NCI-H1930 (cell line): ENCODE data around the gene KRT72.
"Not testable (repeated sequence)": the region's sequence is repeated elsewhere in the genome, so short reads cannot be mapped to it uniquely, and the experiment has no call there.

Experiments used
- DNase-seq, 2 experiments: peaks; one replicate each; lab custom pipeline; 2025; lab: John Stamatoyannopoulos, UW

Gene KRT72

DNA sequence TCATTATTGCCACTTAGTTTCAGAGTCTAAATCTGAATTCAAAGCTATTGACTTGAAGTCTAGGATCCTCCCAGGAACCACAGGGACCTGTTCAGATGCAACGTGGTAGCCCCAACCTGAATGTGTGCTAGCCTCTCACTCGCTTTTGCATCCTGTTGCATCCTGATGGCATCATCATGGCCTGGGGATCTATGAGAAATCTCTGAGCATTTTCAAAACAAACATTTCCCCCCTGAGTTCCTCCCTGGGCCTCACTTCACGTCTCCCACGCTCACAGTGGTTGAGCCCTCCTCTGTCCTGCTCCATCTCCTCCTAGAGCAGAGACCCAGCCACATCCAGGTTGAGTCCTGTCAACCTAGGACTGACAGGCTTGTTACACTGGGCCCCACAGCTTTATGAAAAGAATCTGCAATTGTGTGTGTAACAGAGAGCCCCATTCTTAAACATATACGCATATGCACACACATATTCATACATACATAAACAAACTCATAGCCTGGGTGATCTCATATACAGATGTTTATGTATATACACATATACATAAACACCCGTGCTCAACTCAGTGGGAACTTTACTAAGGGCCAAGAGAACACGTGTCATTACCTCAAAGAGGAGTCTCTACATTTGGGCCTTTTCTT is 5.4 kb upstream of the KRT72 start:
- DNase-seq, result no peak

DNA sequence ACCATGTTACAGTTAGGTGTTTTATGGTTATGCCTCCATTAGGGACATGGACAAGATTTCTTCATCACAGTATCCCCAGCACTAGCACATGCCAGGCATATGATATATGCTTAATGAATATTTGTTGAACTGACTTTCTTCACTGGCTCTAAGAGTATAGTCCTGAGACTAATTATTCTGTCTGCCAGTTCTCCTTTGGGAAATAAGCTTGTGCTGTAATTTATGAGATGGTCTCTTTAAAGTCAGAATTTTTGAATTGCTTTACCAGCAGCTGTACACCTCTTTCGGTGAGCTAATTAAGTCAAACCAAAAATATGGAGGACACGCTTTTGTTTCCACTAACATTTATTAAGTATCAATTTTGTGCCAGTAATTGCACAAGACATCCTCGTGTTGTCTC is 4.8 kb upstream of the KRT72 start:
- no peak for DNase-seq

DNA sequence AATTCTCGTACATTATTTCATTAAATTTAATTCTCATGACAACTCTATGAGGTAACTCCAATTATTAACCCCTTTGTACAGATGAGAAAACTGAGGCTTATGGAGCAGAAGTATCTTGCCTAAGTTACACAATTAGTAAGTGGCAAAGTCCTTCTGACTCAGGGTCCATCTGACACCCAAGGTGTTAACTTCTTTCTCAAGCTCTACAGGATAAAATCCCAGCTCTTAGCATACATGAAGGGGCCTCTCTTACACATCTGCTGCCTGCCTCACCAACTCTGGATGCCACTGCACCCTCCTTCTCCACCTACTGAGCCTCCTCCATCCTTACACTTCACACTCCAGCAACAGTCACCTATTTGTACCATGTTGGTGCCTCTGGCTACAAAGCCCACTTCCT is 4.3 kb upstream of the KRT72 start:
- no peak for DNase-seq

DNA sequence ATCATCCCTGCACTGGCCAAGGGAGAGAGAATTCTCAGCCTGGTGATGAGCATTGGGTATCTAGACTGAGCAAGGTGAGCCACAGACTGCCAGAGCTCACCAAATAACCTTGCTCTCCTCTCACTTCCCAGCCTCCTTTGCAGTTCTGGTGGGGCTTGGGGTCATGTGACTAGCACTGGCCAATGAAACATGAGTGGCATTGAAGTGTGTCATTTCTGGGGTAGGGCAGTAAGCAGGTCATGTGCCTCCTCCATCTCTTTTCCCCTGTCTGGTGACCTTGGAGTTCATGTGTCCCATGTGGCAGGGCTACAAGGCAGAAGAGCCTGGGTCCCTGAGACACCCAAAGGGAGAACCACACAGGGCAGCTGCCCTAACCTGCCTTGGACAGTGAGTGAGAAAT is 3.6 kb upstream of the KRT72 start:
- no peak for DNase-seq

DNA sequence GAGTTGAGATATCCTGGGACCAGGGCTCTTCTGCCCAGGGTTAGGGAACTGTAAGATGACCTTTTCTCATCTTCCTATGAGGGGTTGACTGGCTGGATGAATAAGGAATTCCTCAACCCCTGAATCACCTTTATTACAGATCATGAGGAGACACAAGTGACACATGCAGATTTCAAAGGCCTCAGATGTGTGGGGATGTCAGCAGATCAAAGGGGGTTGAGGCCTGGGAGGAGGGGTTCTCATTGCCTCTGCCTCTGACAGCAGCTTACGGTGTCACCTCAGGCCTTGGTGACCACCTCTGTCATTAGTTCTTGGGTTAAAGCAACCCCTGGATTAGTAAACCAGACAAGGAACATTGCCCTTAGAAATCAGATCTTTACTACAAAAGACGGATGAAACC is 2.1 kb upstream of the KRT72 start:
- DNase-seq, result no peak

DNA sequence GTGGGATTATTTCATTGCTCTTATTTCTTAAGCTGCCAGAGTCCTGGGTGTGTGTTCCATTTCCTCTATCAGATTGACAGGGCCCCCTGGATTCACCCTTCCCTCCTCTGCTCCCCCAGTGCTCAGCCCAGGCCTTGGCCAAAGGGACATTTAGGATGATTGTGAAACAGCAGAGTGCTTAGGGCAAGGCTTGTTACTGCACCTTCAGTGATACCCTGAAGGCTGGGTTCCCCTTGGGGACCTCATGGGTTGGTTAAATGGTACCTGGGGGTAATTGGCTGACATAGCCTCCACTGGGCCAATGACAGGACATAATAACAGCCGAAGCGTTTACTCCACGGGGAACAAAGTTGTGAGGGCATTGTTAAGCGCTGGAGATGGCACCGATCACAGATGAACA is 1.3 kb upstream of the KRT72 start:
- DNase-seq, result no peak

DNA sequence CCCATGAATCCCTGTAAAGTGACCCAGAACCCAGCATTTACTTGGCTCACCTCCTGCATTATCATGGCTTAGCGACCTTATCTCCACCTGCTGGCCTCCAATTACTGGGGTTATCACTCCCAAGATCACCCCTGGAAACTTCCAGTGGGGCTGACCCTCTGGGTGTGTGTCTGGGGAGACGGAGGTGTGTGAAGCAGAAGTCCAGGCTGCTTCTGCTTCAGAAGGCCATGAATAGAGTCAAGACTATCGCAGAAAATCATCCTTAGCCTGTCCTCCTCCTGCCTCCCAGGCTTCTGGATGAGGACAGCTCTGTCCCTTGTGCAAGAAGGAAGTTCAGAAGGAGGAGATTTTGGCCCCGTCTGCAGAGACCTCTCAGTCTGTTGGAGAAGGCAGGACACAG is 408 bp upstream of the KRT72 start:
- no peak for DNase-seq

DNA sequence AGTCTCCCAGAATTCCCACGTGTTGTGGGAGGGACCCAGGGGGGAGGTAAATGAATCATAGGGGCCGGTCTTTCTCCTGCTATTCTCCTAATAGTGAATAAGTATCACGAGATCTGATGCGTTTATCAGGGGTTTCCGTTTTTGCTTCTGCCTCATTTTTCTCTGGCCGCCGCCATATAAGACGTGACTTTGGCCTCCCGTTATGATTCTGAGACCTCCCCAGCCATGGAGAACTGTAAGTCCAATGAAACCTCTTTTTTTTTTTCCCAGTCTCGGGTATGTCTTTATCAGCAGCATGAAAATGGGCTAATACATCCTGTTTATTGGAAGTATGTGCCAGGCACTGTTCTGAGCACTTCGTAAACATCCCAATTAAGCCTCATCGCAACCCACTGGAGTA is 788 bp downstream of the KRT72 start:
- no peak for DNase-seq

DNA sequence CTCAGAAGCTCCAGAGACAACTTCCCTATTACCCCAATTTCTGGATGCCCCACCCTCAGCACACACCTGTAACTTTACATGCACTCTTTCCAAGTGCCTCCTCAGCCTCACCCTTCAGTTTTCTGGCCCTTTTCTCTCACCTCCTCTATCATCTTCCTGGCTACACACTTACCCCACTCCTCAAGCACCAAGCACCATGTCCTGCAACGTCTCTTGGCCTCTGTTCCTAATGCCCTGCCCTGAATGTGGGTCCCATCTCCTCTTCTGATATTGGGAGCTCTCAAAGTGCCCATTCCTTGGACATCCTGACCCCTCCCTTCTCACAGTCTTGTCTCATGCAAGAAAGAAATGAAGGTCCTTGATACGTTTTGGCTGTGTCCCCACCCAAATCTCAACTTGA is 1.2 kb downstream of the KRT72 start:
- no peak for DNase-seq

DNA sequence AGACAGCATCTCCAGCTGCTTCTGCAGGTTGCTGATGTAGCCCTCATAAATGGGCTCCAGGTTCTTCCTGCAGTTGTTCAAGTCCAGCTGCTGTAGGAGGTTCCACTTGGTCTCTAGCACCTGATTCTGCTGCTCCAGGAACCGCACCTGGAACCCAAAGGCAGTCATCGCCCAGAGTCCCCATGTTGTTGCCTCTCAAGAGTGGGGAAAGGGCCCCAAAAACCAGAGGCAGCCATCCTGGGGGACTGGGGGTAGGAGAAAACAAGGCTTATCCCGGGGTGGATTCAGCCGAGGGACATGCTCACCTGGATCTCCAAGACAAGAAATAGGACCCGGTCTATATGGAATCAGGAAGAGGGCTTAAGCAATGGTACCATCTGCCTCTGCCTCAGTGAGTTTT is 2.3 kb downstream of the KRT72 start:
- no peak for DNase-seq

DNA sequence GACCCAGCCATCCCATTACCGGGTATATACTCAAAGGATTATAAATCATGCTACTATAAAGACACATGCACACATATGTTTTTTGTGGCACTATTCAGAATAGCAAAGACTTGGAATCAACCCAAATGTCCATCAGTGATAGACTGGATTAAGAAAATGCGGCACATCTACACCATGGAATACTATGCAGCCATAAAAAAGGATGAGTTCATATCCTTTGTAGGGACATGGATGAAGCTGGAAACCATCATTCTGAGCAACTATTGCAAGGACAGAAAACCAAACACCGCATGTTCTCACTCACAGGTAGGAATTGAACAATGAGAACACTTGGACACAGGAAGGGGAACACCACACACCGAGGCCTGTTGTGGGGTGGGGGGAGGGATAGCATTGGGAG is 7.0 kb downstream of the KRT72 start:
- not testable (repeated sequence) for DNase-seq

DNA sequence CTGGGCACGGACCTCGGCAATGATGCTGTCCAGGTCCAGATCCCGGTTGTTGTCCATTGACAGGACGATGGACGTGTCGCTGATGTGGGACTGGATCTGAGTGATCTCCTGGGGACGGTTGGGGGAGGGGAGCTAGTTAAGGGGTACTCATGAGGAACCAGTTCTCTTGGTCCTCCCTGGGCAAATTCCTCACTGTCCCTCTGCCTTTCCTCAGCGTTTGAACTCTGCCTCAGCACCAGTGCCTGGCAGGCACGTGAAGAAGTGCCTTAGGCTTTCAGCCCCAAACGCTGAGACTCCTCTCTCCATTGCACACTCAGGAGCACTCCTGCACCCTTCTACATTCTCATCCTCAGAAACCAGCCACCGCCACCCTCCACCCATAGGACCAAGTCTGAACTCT is 9.7 kb downstream of the KRT72 start:
- no peak for DNase-seq

DNA sequence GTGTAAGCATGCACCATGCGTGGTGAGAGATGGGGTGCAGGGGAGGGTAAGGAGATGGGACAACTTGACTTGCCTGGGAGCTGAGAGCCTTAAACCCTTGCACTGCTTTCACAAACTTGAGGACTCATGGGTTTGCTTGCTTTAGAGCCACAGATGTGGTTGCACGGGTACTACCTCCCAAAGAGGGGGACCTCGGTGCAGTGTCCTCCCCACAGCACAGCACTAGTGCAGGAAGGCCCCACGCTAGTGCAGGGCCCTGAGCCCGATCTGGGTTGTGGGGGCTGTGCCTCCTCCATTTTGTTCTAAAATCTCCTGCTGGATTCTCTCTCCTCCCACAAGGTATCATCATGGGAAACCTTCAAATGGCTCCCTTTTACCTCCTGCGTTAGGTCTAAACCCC is 11.2 kb downstream of the KRT72 start:
- no peak for DNase-seq

DNA sequence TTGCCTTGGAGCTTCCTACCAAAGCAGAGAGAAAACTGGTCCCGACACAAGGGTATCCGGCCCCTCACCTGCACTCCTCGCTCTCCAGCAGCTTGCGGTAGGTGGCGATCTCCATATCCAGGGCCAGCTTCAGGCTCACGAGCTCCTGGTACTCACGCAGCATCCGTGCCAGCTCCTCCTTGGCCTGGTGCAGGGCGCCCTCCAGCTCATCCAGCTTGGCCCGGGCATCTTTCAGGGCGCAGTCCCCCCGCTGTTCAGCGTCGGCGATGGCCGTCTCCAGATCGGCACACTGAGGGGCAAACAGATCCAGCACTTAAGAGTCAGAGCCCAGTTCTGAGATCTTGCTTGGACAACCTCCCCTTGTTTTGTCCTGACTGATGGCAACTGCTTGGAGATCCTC is 13.7 kb downstream of the KRT72 start:
- DNase-seq, result no peak

DNA sequence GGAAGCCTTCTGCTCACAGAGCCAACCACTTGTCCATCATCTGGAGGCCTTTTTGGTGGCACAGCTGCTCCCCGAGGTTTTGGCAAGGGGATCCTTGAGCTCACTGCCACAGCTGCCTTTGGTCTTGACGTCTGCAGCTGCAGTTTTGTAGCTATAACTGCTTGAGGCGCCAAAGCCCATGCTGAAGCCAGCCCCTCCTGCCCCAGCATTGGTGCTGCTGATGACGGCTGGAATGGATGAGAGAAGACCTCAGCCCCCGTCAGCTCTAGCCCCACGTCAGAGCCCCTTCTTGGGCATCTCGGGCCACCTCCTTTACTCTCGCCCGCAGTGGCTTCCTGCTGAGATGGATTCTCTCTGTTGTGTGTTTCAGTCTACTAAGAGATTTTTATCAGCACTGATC is 15.3 kb downstream of the KRT72 start:
- DNase-seq, result no peak

DNA sequence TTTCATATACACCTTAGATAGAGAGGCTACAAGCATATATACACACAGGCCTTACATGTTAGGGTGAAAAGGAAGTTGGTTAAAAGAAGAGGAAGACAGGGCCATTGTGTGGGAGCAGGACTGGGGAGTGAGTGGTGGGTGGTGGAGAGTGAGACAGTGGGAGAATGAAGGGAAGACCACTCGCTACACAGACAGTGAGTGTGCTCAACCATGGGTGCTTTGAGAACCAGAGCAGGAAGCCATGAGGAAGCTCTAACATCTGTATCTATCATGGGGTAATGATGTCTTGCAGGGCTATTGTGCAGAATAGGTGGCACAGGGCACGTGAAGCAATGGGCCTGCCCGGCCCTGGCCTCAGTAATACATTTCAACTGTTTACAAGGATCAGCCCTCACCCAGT is 16.2 kb downstream of the KRT72 start:
- DNase-seq, result no peak

DNA sequence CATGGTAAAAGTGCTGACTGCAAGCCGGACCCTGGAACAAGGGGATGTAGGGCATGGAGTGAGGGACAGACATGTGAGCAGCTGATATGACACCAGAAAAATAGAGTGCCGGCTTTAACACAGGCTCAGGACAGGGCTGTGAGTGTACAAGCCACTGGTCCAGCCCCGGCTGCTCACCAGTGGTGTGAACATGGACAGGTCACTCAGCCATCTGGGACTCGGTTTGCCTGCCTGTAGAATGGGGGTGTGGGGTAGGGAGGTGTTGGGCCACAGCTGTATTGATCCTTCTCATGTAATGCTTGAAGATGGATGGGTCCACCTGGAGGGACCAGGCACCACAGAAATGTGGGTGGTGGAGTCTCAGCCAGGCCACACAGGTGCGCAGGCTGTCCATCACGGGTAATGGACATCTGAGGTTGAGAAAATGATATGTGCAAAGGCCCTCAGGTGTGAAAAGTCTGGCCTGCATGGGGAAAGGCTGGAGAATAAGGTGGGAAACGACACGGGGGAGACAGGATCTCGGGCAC is 17.0 kb downstream of the KRT72 start:
- DNase-seq, result no peak

DNA sequence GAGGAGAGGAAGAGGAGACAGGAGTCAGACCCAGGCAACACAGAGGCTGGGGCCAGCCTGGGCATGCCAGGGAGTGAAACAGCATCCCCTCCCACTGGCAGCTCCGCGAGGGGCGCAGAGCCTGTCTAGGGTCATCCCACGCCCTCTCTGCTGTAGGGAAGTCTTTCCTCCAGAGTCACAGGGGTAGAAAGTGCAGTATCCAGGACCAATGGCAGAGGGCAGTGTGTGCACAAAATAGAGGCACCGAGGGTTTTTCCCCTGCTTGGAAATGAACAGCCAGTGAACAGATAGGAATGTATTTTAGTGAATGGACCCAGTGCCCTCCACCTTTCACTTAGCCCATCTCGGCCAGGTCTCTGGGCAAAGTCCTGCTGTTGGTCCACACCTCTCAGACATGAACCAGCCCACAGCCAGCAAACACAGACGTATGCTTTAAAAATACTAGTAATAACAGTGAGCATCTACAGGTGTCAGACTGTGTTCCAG is 18.2 kb downstream of the KRT72 start:
- DNase-seq, result peak; percentile 17 to 20

DNA sequence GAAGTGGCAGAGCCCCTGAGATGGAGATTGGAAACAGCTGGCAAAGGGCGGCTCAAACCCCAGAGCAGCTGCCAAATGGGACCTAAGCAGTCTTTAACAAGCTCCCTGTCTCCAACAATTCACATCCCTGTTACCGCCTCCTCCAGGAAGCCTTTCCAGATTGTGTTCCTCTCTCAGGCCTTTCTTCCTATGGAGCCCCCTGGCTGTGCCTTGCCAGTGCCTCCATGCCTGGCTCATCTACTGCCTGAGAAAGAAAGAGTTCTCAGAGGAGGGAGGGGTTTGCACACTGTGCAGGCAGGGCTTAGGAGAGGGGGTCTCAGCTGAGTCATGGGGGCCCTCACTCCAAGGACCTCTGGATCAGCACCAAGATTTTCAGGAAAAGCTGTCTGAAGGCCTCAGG is 18.8 kb downstream of the KRT72 start:
- no peak for DNase-seq

DNA sequence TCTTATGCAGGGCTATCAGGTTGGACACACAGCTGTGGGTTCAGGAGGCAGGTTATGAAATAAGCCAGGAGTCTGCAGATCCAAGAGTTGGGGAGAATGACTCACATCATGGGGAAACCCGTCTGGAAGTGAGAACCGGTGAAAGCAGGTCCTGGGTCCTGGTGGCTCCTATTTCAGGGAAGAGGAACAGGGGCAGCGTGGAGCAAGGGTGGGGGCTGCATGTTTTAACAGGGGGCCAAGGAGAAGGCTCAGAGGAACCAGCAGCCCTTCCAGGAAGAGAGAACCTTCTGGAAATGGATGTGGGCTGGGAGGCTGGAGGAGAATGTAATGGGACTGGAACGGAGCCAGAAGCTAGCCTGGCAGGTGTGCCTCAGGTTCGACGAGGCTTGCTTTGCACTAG is 19.8 kb downstream of the KRT72 start:
- DNase-seq, result no peak

DNA sequence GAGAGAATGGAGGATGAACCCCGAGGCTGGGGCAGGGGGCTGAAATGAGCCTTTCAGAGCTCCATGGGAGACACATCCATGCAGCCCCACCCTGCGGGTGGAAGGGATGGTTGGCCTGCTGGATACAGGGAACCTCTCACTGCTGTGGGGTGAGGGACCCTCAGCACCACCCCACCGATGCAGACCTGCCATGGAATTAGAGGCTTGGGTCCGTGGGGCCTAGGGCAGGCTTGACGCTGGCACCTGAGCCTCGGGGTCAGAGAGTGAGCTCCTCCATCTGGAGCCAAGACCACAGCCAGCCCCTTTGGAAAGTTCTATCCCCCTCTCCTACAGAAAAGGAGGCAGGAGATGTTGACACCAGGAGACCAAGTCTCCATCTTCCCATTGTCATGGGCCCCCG is 20.2 kb downstream of the KRT72 start:
- DNase-seq, result no peak

DNA sequence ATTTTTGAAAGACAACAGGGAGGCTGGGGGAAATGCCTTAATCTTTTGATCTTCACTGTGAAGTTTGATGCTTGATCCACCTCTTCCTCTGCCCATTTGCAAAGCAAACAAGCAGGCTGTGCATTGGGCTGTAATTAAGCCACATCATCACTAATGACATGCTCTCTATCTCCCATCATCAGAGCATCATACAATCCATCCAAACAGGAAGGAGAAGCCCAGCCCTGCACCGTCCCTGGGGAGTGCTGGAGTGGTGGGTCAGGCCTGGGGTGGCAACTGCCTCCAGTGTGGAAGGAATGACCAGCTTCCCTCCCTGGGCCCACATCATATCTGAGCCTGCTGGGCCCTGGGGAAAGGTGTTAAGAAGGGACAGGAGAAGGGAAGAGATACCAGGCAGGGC is 20.8 kb downstream of the KRT72 start:
- no peak for DNase-seq

DNA sequence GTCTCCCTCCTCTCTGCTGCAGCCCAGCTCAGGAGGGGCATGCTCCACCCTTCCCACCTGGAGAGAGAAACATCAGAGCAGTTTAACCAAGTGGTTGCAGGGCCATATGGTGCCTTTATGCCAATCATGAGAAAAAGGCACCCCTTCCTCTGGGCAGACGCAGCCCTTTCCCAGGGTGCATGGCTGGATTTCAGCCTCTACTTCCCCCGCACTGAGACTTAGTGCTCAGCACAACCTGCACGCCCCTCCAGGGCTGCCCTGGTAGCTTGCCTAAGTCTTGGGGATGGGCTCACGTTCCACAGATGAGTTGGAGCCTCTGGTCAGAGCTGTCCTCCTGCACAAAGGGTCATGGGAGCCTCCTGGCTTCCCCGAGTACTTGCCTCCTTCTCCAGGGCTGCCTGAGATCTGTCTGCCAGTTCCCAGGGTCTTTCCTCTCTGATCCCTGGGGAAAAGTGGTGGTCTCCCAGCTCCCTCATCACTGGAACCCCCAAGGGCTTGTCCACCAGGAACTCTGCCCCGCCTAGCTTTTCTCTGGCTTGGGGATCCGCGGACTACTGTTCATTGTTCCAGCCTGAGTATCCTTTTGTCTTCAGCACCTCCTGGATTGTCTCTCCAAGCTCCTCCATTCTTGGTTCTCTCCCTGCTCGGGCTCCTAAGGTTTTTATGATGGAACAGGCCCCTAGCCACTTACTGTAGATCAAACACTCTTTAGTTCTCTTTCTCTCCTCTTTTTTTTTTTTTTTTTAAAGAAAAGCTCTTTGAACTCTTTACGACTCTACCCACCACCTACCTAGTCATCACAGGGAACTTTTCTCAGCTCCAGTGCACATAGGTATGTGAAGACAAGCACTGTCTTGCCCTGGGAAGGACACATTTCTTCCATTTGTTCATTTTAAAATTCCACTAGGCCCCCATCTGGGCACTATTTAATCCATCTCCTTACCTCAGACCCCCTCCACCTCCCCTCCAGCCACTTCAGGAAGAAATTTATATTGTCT is 21.5 kb downstream of the KRT72 start:
- no peak for DNase-seq
